ENCODE data around the gene BBX. TPM values are rescaled to one million over a fixed set of nuclear protein-coding genes. Genes with fewer than 3 reads are reported as not detected.

Gene BBX
- total and polyA plus RNA-seq, 4 donors, result 4.7 to 25.1 (median 20.5) TPM

- TF ChIP-seq CTCF (IDR thresholded peaks at IDR 0.05; ENCODE audit: low read depth, low read length, missing input control) (no peak), TAF1 (conservative IDR thresholded peaks at IDR 0.05) (no peak), SP1 (IDR thresholded peaks at IDR 0.05) (no peak), ZBTB33 (IDR thresholded peaks at IDR 0.05) (no peak), FOXA1 (IDR thresholded peaks at IDR 0.05) (no peak), RXRA (IDR thresholded peaks at IDR 0.05) (no peak), EGR1 (IDR thresholded peaks at IDR 0.05; ENCODE audit: low read depth in 2 of 2) (no peak)
Observed at GRCh38 chr3:107819656-107820055, 296.9 kb downstream of the BBX start (continued).

- H3K36me3 ChIP-seq (ENCODE audit: control insufficient read depth in 4 of 4, insufficient read depth in 3 of 4, low read depth in 1 of 4, low read length in 3 of 4), result no peaks in the 10 kb centered on the region
- TF ChIP-seq HNF4G (IDR thresholded peaks at IDR 0.05) (no peak), REST (IDR thresholded peaks at IDR 0.05) (no peak), NR2F2 (IDR thresholded peaks at IDR 0.05) (no peak)
- no peaks in the 10 kb centered on the region for H3K4me1 ChIP-seq (ENCODE audit: control insufficient read depth in 4 of 4, insufficient read depth in 4 of 4, low read length in 3 of 4)
- H3K9ac ChIP-seq (ENCODE audit: low read depth in 1 of 2, low read length in 2 of 2), result no peak overlapping the region
- DNase-seq (ENCODE audit: low spot score), result no peak
- H3K4me3 ChIP-seq (ENCODE audit: low read depth in 1 of 3, low read length in 3 of 3), result no peak overlapping the region
- WGBS, result 82% methylated on average over 4 of the region's 4 CpGs
- no peak overlapping the region for H3K27ac ChIP-seq (ENCODE audit: low read depth in 1 of 2, low read length in 2 of 2)
- no peaks in the 10 kb centered on the region for H3K9me3 ChIP-seq (ENCODE audit: control insufficient read depth in 4 of 4, low read length in 3 of 4)
- H3K27me3 ChIP-seq (ENCODE audit: control insufficient read depth in 4 of 4, insufficient read depth in 4 of 4, low read length in 3 of 4), result no peaks in the 10 kb centered on the region
Observed at GRCh38 chr3:107822308-107822707, 299.5 kb downstream of the BBX start.

GRCh38 chr3:107824822-107825371, 302.1 kb downstream of the BBX start:
- WGBS, result 89% methylated on average over 4 of the region's 4 CpGs
- no peak overlapping the region for H3K9ac ChIP-seq (ENCODE audit: low read depth in 1 of 2, low read length in 2 of 2)
- no peaks in the 10 kb centered on the region for H3K27me3 ChIP-seq (ENCODE audit: control insufficient read depth in 4 of 4, insufficient read depth in 4 of 4, low read length in 3 of 4)
- H3K36me3 ChIP-seq (ENCODE audit: control insufficient read depth in 4 of 4, insufficient read depth in 3 of 4, low read depth in 1 of 4, low read length in 3 of 4), result no peaks in the 10 kb centered on the region
- no peak overlapping the region for H3K27ac ChIP-seq (ENCODE audit: low read depth in 1 of 2, low read length in 2 of 2)
- DNase-seq (ENCODE audit: low spot score), result no peak
- no peaks in the 10 kb centered on the region for H3K9me3 ChIP-seq (ENCODE audit: control insufficient read depth in 4 of 4, low read length in 3 of 4)
- no peaks in the 10 kb centered on the region for H3K4me1 ChIP-seq (ENCODE audit: control insufficient read depth in 4 of 4, insufficient read depth in 4 of 4, low read length in 3 of 4)
- no peak overlapping the region for H3K4me3 ChIP-seq (ENCODE audit: low read depth in 1 of 3, low read length in 3 of 3)
- TF ChIP-seq TAF1 (conservative IDR thresholded peaks at IDR 0.05) (no peak), ZBTB33 (IDR thresholded peaks at IDR 0.05) (no peak), REST (IDR thresholded peaks at IDR 0.05) (no peak), RAD21 (IDR thresholded peaks at IDR 0.05) (no peak), GABPA (IDR thresholded peaks at IDR 0.05 in 1 of 2, conservative IDR thresholded peaks at IDR 0.05 in 1 of 2) (no peak), HNF4A (conservative IDR thresholded peaks at IDR 0.05) (no peak), HNF4G (IDR thresholded peaks at IDR 0.05) (no peak), JUND (IDR thresholded peaks at IDR 0.05) (no peak), SP1 (IDR thresholded peaks at IDR 0.05) (no peak), YY1 (IDR thresholded peaks at IDR 0.05) (no peak), RXRA (IDR thresholded peaks at IDR 0.05) (no peak), FOXA2 (IDR thresholded peaks at IDR 0.05) (no peak), ATF3 (IDR thresholded peaks at IDR 0.05) (no peak), EGR1 (IDR thresholded peaks at IDR 0.05; ENCODE audit: low read depth in 2 of 2) (no peak)
